Measurements from ENCODE around the gene NACC2. TPM values are rescaled to one million over a fixed set of nuclear protein-coding genes. Genes with fewer than 3 reads are reported as not detected.

NACC2 gene
- total and polyA plus RNA-seq, 9 of the 15 experiments (the other 6 are each of a cell fraction or from before 2014, with no cell fraction given): 0.70 to 25.1 (median 5.6) TPM

DNA sequence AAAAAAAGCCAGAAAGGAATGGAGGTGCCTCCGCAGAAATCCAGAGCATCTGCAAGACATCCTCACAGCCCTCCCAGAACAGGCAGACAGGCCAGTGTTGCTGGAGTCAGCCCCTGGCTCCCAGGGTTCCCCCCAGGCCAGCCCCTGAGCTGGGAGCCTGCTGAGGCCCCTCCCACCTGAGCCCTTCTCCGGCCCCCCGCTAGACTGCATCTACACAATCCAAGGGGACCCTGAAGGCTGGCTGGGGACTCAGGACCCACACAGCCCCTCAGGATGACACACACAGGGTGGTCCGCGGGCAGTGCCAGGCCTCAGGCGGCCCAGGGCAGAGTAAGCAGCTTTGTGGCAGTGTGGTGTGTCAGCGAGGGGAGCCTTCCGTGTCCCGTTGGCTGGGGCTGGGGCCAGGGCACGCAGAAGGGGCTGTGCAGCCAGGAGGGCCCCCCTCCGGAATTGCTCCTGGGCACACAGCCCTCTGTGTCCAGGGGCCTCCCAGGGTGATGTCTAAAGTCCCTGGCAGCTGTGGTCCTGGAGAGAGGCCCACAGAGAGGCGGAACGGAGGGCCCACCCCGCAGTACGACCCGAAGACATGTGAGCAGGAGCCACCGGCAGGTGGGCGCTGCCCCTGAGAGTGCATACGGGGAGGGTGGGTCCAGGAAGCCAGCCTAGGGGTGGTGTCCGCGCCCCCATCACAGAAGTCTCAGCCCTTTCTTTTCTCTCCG, 20.7 kb upstream of the NACC2 start:
- ChIA-PET POLR2A (no interaction called here), CTCF (ENCODE audit: low intra/inter-chr PET ratio) (no interaction called here)
- ATAC-seq (no peak), FAIRE-seq (no peak), DNase-seq (ENCODE audit: extremely low read depth in 1 of 4, low spot score in 3 of 4) (no peak)
- Histone ChIP-seq H3K79me2 (ENCODE audit: control insufficient read depth, insufficient read depth, low read length) (peaks cover 31% of the 10 kb centered on the region), H3K9me3 (replicated peaks; ENCODE audit: control insufficient read depth, insufficient read depth, low read depth, low read length) (no peaks in the 10 kb centered on the region), H3K27me3 (ENCODE audit: control insufficient read depth in 2 of 2, insufficient read depth in 2 of 2, low read length in 2 of 2) (no peaks in the 10 kb centered on the region), H3K9ac (ENCODE audit: insufficient read depth in 1 of 2, low read depth in 2 of 2, low read length in 2 of 2) (0 out of 4 replicates have a peak overlapping the region, but pooled peaks of 1 of the 2 experiments have one; percentile 74), H3K9me1 (ENCODE audit: control insufficient read depth, insufficient read depth, low read length) (no peaks in the 10 kb centered on the region), H2AFZ (ENCODE audit: low read depth, low read length) (no peak overlapping the region), H3K27ac (ENCODE audit: extremely low read depth, low read depth, low read length) (no peak overlapping the region), H3K4me1 (replicated peaks in 1 of 2; ENCODE audit: control insufficient read depth in 2 of 2, insufficient read depth in 2 of 2, low read length in 2 of 2) (peaks cover 23 to 84% of the 10 kb centered on the region in 2 experiments), H3K4me2 (ENCODE audit: insufficient read depth, low read length) (no peak overlapping the region), H4K20me1 (replicated peaks; ENCODE audit: control insufficient read depth, insufficient read depth, low read length) (no peaks in the 10 kb centered on the region), H3K36me3 (ENCODE audit: control insufficient read depth, insufficient read depth, low read length) (peaks cover 20% of the 10 kb centered on the region; the same call in 1 of the 3 replicates), H3K4me3 (no peak overlapping the region)
- TF ChIP-seq CBFA2T2 (conservative IDR thresholded peaks at IDR 0.05) (no peak), RBM34 (IDR thresholded peaks at IDR 0.05; ENCODE audit: borderline replicate concordance, insufficient read depth, low read length) (no peak), POLR2G (IDR thresholded peaks at IDR 0.05; ENCODE audit: low read depth, low read length) (peak; percentile 66), ETS2 (tag; IDR thresholded peaks at IDR 0.05; ENCODE audit: borderline replicate concordance, poor library complexity, severe bottlenecking) (no peak)
- 91% methylated on average over 14 of the region's 22 CpGs for WGBS (ENCODE audit: insufficient coverage, low coverage, missing lambda C conversion rate)
- intact Hi-C loops (cut with micrococcal nuclease): no loop called here
- no TSS peak for BruUV-seq (replicated peaks)
- in situ Hi-C loops (cut with MboI): no loop called here

DNA sequence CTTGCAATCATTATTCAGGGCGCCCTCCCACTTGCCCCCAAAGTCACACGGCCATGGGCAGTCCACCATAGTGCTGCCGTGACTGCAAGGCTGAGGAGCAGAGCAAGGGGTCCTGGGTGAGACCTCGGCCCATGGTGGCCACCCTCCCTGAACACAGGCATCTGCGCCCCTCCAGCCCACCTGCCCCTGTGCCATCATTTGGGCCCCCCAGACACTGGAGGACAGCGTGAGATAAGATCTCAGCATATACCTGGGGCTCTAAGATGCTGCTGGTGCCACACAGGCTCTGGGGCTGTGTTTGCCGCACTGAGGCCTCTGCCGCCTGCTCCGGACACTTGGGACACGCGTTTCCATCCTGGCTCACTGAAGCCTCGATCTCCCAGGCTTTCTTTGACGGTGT, 20.1 kb upstream of the NACC2 start:
- Histone ChIP-seq H3K27ac (ENCODE audit: extremely low read depth, low read depth, low read length) (no peak overlapping the region), H3K9ac (ENCODE audit: insufficient read depth in 1 of 2, low read depth in 2 of 2, low read length in 2 of 2) (peak overlapping the region in 1 of 2 experiments; percentile 74; a peak in 2 of 4 replicates), H3K4me2 (ENCODE audit: insufficient read depth, low read length) (no peak overlapping the region), H3K27me3 (ENCODE audit: control insufficient read depth in 2 of 2, insufficient read depth in 2 of 2, low read length in 2 of 2) (no peaks in the 10 kb centered on the region), H4K20me1 (replicated peaks; ENCODE audit: control insufficient read depth, insufficient read depth, low read length) (no peaks in the 10 kb centered on the region), H2AFZ (ENCODE audit: low read depth, low read length) (no peak overlapping the region), H3K36me3 (ENCODE audit: control insufficient read depth, insufficient read depth, low read length) (peaks cover 20% of the 10 kb centered on the region; the same call in 1 of the 3 replicates), H3K9me1 (ENCODE audit: control insufficient read depth, insufficient read depth, low read length) (no peaks in the 10 kb centered on the region), H3K4me1 (replicated peaks in 1 of 2; ENCODE audit: control insufficient read depth in 2 of 2, insufficient read depth in 2 of 2, low read length in 2 of 2) (peaks cover 25 to 84% of the 10 kb centered on the region in 2 experiments), H3K4me3 (no peak overlapping the region), H3K79me2 (ENCODE audit: control insufficient read depth, insufficient read depth, low read length) (peaks cover 31% of the 10 kb centered on the region), H3K9me3 (replicated peaks; ENCODE audit: control insufficient read depth, insufficient read depth, low read depth, low read length) (no peaks in the 10 kb centered on the region)
- ChIA-PET POLR2A (interaction anchor here (2.1 kb wide), 1 partner anchor 14 kb away, joined by 5 read pairs; no protein-coding TSS in a partner anchor), CTCF (ENCODE audit: low intra/inter-chr PET ratio) (no interaction called here)
- no TSS peak for BruUV-seq (replicated peaks)
- intact Hi-C loops (cut with micrococcal nuclease): no loop called here
- TF ChIP-seq RBFOX2 (IDR thresholded peaks at IDR 0.05; ENCODE audit: low read depth, low read length): peak; percentile 32; the same call in 1 of the 2 replicates
- peak; percentile 31 for TF ChIP-seq POLR2G (IDR thresholded peaks at IDR 0.05; ENCODE audit: low read depth, low read length)
- TF ChIP-seq ZNF140 (CRISPR knock-in tag; IDR thresholded peaks at IDR 0.05): no peak
- no peak for ATAC-seq
- 95% methylated on average over 7 of the region's 13 CpGs for WGBS (ENCODE audit: insufficient coverage, low coverage, missing lambda C conversion rate)
- in situ Hi-C loops (cut with MboI): no loop called here
- no peak for FAIRE-seq
- no peak for DNase-seq (ENCODE audit: extremely low read depth in 1 of 4, low spot score in 3 of 4)

Measured in K562 (cell line).